Stomach smooth muscle (tissue), 2 donors: ENCODE results near the gene CDC14A.

Experiments used
- H3K27ac ChIP-seq: one replicate; pipeline ENCODE4 v1.7.0; 2013; ENCODE audit warnings: mild to moderate bottlenecking, low read length, inconsistent platforms
- H3K27me3 ChIP-seq, 2 donors: one replicate each; pipeline ENCODE4 v1.7.0; 2013; ENCODE audit warnings: low read length in 2 of 2; ENCODE audit not compliant: insufficient read depth in 2 of 2, control insufficient read depth in 1 of 2
- H3K36me3 ChIP-seq, 2 donors: one replicate each; pipeline ENCODE4 v1.7.0; 2013; ENCODE audit warnings: low read length in 2 of 2; ENCODE audit not compliant: control insufficient read depth in 2 of 2, insufficient read depth in 2 of 2
- H3K4me1 ChIP-seq: one replicate; pipeline ENCODE4 v1.7.0; 2013; ENCODE audit warnings: low read length; ENCODE audit not compliant: control insufficient read depth, insufficient read depth
- H3K4me3 ChIP-seq, 2 donors: one replicate each; pipeline ENCODE4 v1.7.0; 2013; ENCODE audit warnings: low read length in 2 of 2
- H3K9ac ChIP-seq, 2 donors: one replicate each; pipeline ENCODE4 v1.7.0; 2013; ENCODE audit warnings: low read length in 2 of 2, mild to moderate bottlenecking in 1 of 2
- H3K9me3 ChIP-seq, 2 donors: one replicate each; pipeline ENCODE4 v1.7.0; 2013; ENCODE audit warnings: low read length in 2 of 2; ENCODE audit not compliant: control insufficient read depth in 2 of 2
- donor health status: healthy.
- donor health status: Pancreatic carcinoma.

The CDC14A gene

DNA sequence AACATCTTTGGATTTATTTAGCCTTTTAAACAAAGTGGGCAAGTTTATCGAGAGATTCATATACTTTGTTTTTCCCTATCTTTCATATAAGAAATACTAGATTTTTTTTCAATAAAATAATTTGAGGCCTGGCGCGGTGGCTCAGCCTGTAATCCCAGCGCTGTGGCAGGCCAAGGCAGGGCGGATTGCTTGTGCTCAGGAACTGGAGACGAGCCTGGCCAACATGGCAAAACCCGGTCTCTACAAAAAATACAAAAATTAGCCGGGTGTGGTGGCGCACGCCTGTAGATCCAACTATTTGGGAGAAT is 1.6 kb upstream of the CDC14A start:
- Histone ChIP-seq H3K4me3 (peak overlapping the region; percentile 71 to 95), H3K36me3 (no peaks in the 10 kb centered on the region), H3K9ac (peak overlapping the region in 1 of 2 donors; percentile 82)

DNA sequence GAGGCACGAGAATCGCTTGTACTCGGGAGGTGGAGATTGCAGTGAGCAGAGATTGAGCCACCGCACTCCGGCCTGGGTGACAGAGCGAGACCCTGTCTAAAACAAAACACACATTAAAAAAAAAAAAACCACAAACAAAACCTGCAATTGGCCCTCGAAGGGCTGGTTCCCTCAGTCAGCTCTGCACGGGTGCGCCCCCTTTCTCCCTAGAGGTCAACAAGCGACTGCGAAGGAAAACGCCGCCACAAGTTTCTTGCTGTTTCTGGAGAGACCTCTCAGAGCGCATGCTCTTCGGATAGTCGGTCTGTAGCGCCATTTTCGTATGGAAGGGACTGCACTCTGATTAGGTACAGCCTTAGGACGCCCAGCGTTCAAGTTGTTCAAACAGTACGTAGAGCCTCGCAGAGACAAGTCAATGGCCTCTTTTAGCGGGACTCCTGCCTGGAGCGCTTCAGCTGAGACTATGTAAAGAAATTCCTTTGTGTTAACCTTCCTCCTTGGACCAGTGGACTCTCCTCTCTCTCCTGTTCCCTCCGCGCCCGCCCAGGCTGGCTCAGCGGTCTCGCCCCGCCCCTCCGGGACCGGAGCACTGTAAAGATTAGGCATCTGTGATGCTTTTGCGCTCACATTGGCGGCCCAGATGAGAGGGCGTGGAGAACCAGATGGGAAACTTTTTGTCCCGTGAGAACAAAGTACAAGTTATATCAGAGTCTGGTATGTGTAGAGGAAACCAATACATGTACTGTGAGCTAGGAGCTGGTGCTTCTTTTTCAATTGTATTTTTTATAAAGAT is 1.0 kb upstream of the CDC14A start:
- peaks cover 16% of the 10 kb centered on the region for H3K4me1 ChIP-seq
- peak overlapping the region; percentile 82 to 84 for H3K9ac ChIP-seq
- H3K36me3 ChIP-seq: no peaks in the 10 kb centered on the region
- H3K4me3 ChIP-seq: peak overlapping the region; percentile 71 to 95
- peak overlapping the region; percentile 87 for H3K27ac ChIP-seq
- H3K9me3 ChIP-seq: no peaks in the 10 kb centered on the region
- H3K27me3 ChIP-seq: no peaks in the 10 kb centered on the region

More for the DNA sequence above, 1.6 kb upstream of the CDC14A start:
- Histone ChIP-seq H3K27me3 (no peaks in the 10 kb centered on the region), H3K27ac (peak overlapping the region; percentile 87), H3K4me1 (peaks cover 16% of the 10 kb centered on the region), H3K9me3 (no peaks in the 10 kb centered on the region)

DNA sequence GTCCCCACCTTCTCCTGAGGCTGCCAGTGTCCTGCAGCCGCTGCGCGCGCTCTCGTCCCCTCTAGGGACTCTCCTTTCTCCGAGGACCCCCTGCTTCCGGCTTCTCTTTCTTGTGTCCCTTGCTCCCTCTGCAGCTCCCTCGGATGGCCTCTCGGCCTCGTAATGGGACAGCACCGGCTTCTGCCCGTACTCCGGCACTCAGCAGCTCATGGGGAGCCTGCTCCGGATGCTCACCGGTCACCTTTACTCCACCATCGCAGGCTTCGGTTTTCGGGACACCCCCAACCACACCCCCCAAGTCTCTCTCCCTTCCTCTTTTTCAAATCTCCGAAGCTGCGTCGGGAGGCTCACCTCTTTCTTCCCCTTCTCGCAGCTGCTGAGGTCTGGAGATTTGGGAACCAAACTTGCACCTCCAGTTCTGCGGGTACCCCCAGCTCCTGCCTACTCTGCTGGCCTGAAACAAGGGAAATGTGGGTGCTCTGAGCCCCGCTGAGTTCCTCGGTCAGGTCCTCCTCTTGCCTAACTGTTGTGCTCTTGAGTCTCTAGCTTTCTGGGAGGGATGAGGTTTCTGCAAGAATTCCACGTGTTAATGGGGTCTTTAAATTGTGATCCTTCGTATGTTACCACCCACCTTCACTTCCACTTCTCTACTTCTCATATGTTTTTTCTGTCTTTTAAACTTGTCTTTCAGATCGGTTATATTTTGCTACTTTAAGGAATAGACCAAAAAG is 930 bp downstream of the CDC14A start:
- Histone ChIP-seq H3K27ac (peak overlapping the region; percentile 87), H3K27me3 (no peaks in the 10 kb centered on the region), H3K4me1 (peaks cover 26% of the 10 kb centered on the region), H3K9me3 (no peaks in the 10 kb centered on the region), H3K9ac (peak overlapping the region; percentile 79 to 82), H3K36me3 (no peaks in the 10 kb centered on the region), H3K4me3 (peak overlapping the region; percentile 71 to 95)

DNA sequence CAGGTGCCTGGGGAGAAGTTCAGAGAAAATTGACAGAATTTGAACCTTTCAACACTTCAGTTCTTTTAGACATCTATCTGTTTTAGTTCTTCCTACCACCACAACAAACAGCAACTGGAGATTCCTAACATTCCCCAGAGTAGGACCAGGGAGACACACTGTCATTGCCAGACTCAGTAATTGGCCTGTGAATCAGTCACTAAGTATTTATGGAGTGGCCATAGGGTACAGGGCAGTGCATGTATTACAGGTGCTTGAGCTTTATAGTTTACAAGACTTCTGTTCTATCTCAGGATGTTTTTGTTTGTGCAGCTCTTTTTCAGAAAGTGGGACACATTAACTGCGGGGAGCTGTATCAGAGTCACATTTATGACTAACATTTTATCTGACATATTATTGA is 1.7 kb downstream of the CDC14A start:
- no peaks in the 10 kb centered on the region for H3K9me3 ChIP-seq
- no peak overlapping the region for H3K27ac ChIP-seq
- peak overlapping the region in 1 of 2 donors; percentile 82 for H3K9ac ChIP-seq
- H3K36me3 ChIP-seq: no peaks in the 10 kb centered on the region
- H3K27me3 ChIP-seq: no peaks in the 10 kb centered on the region
- H3K4me1 ChIP-seq: peaks cover 27% of the 10 kb centered on the region
- H3K4me3 ChIP-seq: peak overlapping the region; percentile 71 to 95

DNA sequence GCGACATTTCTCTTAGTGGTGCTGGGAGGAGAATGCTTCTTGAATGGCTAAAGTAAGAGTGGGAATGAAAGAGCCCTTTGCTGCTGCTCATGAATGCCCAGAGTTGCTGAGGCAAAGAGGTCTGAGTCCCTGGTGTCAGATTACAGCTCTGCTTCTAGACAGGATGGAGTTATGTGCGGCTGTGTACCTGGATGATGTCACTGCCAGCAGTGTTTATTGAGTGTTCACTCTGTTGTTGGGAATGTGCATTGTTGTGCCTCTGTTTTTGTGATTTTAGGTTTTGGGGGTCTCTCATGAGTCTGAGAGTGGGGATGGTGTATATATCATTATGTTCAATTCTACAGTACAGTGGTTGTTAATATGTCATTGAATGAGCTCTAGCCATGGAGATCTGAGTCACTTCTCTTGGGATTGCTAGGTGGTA is 2.7 kb downstream of the CDC14A start:
- Histone ChIP-seq H3K27me3 (no peaks in the 10 kb centered on the region), H3K9ac (no peak overlapping the region), H3K4me1 (peaks cover 27% of the 10 kb centered on the region)

DNA sequence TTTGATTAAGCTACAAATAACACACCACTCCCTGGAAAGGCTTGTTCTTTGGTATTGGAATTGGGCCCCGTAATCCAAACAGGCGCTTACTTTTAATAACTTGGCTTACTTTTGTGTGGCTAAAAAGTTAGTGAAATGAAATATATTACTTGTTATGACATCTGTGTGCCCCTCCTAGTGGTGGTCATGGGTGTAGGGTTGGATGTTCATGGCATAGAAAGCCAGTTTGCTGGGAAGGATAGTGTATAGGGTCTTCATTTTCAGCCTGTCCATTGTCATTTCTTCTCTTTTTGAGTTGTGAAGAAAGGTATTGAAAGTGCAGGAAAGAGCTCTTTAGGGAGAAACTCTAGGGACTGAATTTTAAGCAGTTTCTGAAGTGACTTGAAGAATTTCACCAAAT is 5.9 kb downstream of the CDC14A start:
- peaks cover 20% of the 10 kb centered on the region for H3K4me1 ChIP-seq
- no peak overlapping the region for H3K4me3 ChIP-seq
- H3K27ac ChIP-seq: peak overlapping the region; percentile 25
- no peaks in the 10 kb centered on the region for H3K36me3 ChIP-seq
- no peaks in the 10 kb centered on the region for H3K9me3 ChIP-seq
- H3K9ac ChIP-seq: no peak overlapping the region
- no peaks in the 10 kb centered on the region for H3K27me3 ChIP-seq

More for the DNA sequence above, 2.7 kb downstream of the CDC14A start:
- H3K36me3 ChIP-seq: no peaks in the 10 kb centered on the region
- H3K9me3 ChIP-seq: no peaks in the 10 kb centered on the region
- H3K27ac ChIP-seq: no peak overlapping the region
- H3K4me3 ChIP-seq: no peak overlapping the region

DNA sequence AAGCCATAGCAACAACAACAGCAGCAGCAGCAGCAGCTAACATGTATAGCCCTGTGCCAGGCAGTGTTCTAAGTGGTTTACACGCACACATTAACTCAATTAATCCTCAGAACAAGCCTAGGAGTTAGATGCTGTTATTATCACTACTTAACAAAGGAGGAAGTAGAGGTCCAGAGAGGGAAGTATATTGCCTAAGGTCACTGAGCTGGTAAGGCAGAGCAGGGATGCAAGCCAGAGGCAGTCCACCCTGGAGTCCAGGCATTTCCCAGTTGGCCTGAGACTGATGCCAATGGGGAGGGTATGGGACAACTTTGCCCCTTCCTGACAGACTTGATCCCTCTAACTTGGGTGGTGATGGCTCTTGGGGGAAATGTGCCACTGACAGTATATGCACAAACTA is 6.8 kb downstream of the CDC14A start:
- Histone ChIP-seq H3K27ac (no peak overlapping the region), H3K4me1 (peaks cover 12% of the 10 kb centered on the region), H3K9me3 (no peaks in the 10 kb centered on the region), H3K9ac (no peak overlapping the region), H3K4me3 (no peak overlapping the region), H3K27me3 (no peaks in the 10 kb centered on the region), H3K36me3 (no peaks in the 10 kb centered on the region)

DNA sequence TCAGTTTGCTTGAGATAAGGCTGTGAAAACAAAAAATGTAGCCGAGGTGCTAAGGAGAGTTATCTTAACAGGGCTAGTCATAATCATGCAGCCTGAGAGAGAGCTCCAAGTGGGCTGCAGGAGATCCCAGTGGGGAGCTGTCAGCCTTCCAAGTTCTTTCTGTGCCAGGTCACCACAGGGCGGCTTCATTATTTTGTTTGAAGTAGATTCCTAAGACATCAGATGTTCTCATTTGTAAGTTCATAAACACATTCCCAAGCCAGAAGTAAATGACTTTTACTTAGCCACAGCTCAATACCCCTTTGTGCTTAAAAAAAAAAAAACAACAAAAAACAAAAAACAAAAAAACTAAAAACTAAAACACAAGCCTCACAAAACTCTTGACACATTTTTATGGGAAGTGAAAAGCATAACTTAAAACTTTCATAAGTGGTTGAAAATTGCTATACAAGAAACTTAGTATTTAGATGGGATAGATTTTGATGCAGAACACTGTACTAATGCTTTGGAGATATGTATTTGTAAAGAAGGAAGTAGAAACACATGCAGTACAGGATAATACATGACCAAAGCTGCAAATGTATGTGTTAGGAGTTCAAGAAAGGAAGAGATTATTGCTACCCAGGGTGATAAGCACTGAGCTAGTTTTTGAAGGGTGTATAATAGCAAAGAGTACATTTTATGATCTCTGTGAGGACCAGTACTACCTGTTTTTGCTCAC is 8.6 kb downstream of the CDC14A start:
- H3K36me3 ChIP-seq: no peaks in the 10 kb centered on the region
- no peaks in the 10 kb centered on the region for H3K27me3 ChIP-seq
- H3K9ac ChIP-seq: no peak overlapping the region
- no peak overlapping the region for H3K27ac ChIP-seq
- H3K9me3 ChIP-seq: no peaks in the 10 kb centered on the region
- H3K4me1 ChIP-seq: peaks cover 12% of the 10 kb centered on the region
- H3K4me3 ChIP-seq: no peak overlapping the region

DNA sequence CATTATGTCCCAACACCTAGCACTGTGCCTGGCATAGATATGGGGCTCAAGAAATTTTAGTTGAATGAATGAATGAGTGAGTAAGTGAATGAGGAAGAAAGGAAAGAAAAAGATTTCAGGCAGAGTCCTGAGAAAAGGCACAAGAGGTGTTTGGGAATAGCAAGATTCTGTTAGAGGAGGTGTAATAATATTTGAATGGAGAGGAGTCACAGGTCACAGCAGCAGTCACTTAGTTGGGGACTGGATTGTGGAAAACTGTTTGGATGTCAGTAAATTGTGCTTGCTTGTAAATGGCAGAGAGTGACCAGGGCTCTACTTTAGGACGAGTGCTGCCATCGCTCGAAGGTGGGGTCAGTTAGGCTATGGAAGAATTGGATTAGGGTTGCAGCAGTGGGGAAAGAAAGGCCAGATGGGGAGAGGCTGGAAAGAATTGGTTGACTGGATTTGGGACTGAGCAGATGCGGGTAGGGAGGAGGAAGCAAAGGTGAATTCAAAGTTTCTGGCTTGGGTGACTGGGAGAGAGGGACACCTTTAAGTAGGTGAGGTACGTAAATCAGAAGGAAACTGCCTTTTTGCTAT is 9.3 kb downstream of the CDC14A start:
- Histone ChIP-seq H3K9ac (no peak overlapping the region), H3K9me3 (no peaks in the 10 kb centered on the region), H3K4me3 (no peak overlapping the region), H3K36me3 (no peaks in the 10 kb centered on the region), H3K27me3 (no peaks in the 10 kb centered on the region), H3K4me1 (peaks cover 12% of the 10 kb centered on the region), H3K27ac (no peak overlapping the region)

DNA sequence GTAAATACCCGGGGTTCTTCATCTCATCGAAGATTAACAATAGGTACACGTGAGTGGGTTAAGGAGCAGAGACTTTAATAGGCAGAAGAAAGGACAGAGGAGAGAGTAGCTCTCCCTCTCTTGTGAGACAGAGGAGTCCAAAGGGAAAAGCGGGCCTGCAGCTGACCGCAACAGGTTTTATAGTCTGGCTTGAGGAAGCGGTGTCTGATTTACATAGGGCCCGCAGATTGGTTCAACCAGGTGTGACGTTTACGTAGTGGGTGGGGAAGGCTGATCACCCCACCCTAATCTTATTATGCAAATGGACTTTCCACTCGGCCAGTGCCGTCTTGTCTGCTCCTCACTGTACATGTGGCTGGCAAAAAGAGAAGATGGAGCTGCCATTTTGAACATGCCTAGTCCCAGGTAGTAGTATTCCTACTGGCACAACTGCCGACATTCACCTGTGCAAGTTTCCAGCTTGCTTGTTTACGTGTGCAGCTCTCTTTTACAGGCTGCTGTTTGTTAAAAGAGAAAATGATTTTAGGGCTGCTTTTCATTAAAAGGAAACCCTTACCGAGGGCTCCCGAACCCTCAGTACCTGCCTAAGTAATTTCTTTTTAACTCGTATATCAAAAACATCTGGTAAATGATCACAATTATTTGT is 10.6 kb downstream of the CDC14A start:
- H3K4me3 ChIP-seq: no peak overlapping the region
- no peak overlapping the region for H3K9ac ChIP-seq
- H3K27ac ChIP-seq: no peak overlapping the region
- H3K36me3 ChIP-seq: no peaks in the 10 kb centered on the region
- no peaks in the 10 kb centered on the region for H3K27me3 ChIP-seq
- H3K9me3 ChIP-seq: no peaks in the 10 kb centered on the region
- peaks cover 4% of the 10 kb centered on the region for H3K4me1 ChIP-seq
